SK-N-SH (cell line): ENCODE results near the gene TRPM7.

Experiments
- CTCF ChIP-seq: fragments of 200-600 bp; sonication (generic); IDR thresholded peaks from 2 replicates; pipeline ENCODE4 v1.6.1; 2017; ENCODE audit warnings: antibody characterized with exemption, mild to moderate bottlenecking, moderate library complexity
- EZH2phosphoT487 ChIP-seq: fragments of 200-600 bp; sonication (generic); IDR thresholded peaks from 2 replicates; pipeline ENCODE4 v1.6.1; 2017; ENCODE audit warnings: low read depth, mixed run types, mild to moderate bottlenecking, antibody characterized with exemption, moderate library complexity, borderline replicate concordance
- IRF3 ChIP-seq: fragments of 150-350 bp; IDR thresholded peaks from 2 replicates; pipeline ENCODE4 v1.6.1; 2016; ENCODE audit warnings: mild to moderate bottlenecking, low read depth, low read length
- SIN3A ChIP-seq: IDR thresholded peaks from 2 replicates; pipeline ENCODE4 v1.6.1; 2012; ENCODE audit warnings: low read depth, mild to moderate bottlenecking, low read length, moderate library complexity, borderline replicate concordance

GRCh38 chr15:50726315-50726714 lies 39.7 kb upstream of the TRPM7 start:
- TF ChIP-seq CTCF: no peak
- no peak for TF ChIP-seq IRF3
- TF ChIP-seq SIN3A: no peak
- no peak for TF ChIP-seq EZH2phosphoT487
